HG03025 (cell line): Measurements from ENCODE around the gene ZAP70.

Experiments used
- ATAC-seq: cut with Tn5 transposase; IDR thresholded peaks from one replicate; pipeline ENCODE4 v1.9.1; 2021; ENCODE audit warnings: mild to moderate bottlenecking, moderate library complexity; ENCODE audit not compliant: unreplicated experiment, low FRiP score

The ZAP70 gene

DNA sequence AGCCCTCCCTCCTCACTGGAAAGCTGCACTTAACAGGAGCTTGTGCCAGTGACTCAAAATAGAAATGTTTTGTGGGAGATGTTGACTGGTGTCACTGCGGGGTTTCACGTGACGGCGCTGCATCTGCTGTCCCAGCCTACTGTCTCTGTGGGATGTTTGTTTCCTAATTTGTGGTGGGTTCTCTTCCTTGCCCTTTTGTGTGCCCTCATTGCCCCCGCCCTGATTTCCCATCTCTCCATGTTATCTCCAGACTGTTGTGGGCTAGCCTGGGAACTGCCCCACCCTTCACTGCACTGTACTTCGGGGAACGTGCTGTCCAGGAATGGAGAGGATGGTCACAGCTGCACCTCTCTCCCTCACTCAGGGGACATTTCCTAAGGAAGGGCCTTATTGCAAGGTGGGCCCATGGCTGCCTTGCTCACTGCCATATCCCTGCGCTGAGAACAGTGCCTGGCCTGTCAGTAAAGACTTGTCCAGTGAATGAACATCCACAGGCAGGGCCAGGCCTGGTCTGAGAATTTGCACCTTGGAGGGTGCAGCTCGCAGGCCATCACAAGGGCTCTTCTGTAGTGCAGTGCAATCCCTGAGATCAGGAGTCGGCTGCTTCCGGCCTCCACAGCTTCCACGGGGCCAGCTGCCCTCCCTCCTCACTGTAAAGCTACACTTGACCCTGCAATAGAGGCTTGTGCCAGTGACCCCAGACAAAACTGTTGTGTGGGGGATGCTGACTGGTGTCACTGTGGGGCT, 18.1 kb downstream of the ZAP70 start:
- ATAC-seq = no peak

DNA sequence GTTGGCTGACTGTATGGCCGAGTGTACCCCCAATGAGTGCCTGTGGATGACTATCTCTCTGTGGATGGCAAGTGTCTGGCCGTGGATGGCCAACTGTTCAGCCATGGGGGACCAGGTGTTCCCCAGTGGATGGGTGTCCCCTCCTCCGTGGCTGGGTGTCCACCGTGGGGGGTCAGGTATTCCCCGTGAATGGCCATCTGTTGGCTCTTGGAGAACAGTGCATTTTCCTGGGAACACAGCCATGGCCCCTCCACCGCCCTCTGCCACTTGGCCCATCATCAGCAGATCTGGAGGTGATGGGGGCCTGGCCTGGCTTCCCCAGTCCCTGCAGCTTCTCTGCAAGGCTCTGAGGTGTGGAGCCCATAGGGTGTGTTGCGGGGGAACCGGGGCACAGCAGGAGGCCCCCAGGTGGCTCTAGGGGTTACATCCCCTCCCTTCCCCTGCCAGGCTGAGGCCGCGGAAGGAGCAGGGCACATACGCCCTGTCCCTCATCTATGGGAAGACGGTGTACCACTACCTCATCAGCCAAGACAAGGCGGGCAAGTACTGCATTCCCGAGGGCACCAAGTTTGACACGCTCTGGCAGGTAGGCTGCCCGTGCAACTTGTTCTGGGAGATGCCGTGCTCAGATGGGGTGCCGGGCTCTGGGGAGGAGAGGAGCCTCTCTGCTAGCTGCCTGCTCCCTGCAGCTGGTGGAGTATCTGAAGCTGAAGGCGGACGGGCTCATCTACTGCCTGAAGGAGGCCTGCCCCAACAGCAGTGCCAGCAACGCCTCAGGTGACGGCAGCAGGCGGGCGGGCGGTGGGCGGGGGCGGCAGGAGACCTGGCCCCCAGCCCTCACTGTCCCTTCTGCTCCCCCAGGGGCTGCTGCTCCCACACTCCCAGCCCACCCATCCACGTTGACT, 19.3 kb downstream of the ZAP70 start:
- ATAC-seq = no peak

DNA sequence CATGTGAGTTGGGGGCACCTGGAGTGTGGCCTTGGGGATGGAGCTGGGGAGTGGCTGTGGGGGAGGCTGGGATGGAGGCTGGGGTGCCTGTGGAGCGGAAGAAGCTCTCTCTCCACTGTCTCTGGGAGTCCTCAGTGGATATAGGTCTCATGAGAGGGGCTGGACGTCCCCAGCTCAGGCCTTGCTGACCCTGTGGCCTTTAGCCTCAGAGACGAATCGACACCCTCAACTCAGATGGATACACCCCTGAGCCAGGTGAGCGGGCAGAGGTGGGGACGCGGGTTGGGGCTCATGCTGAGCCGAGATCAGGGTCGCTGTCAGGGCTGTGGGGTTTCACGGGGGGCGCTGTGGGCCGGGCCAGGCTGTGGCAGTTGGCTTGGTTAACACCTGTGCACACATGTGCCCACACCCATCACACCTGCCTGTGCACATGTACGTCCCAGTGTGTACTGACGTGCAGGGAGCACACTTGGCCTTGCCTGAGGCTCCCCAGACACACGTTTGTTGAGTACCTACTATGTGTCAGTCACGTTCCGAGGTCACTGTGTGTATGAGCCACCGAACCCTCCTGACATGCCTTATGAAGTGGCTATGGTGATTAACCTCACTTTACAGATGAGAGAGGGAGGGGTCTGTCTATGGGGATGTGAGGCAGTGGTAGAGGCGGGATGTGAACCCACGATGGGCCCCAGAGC, 20.1 kb downstream of the ZAP70 start:
- ATAC-seq = no peak

DNA sequence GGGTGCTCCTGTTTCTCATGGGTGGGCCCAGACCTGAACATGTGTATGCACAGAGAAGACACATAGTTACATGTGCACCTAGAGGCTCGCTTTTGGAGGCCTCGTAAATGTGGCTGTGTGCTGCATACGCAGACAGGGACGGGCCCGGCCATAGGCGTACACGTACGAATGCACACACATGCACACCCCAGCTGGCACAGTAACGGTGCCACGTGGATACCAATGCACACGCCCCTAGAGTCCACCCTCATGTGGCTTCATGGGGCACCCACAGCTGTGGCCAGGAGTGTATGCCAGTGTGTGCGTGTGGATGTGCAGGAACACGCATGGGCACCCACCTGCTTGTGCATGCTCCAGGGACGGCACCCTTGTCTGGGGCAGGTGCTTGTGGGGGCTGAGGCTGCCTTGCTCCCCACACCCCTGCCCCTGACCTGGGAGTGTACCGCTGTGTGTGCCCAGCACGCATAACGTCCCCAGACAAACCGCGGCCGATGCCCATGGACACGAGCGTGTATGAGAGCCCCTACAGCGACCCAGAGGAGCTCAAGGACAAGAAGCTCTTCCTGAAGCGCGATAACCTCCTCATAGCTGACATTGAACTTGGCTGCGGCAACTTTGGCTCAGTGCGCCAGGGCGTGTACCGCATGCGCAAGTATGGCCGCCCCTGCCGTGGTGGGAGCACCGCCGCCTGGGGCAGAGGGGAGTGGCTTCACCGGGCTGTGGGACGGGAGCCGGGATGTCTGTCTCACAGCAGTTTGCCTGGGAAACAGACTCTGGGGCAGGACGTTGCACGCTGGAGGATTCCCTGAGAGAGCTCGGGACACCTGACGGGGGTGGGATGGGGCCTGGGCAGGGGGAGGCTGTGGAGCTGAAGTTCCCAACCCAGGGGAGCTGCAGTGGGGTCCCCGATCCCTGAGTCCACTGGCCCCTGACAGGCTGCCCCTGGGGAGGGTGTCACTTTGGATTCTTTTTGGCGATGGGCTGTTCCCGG, 21.0 kb downstream of the ZAP70 start:
- ATAC-seq = no peak

DNA sequence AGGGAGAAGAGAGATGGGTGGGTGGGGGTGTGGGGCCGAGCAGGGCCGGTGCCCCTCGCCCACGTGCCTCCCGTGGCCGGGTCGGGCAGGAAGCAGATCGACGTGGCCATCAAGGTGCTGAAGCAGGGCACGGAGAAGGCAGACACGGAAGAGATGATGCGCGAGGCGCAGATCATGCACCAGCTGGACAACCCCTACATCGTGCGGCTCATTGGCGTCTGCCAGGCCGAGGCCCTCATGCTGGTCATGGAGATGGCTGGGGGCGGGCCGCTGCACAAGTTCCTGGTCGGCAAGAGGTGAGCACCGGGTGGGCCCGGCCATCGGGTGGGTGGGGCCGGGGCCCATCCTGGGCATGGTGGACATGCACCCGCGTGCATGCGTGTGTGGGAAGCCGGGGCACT, 21.8 kb downstream of the ZAP70 start:
- ATAC-seq = no peak

DNA sequence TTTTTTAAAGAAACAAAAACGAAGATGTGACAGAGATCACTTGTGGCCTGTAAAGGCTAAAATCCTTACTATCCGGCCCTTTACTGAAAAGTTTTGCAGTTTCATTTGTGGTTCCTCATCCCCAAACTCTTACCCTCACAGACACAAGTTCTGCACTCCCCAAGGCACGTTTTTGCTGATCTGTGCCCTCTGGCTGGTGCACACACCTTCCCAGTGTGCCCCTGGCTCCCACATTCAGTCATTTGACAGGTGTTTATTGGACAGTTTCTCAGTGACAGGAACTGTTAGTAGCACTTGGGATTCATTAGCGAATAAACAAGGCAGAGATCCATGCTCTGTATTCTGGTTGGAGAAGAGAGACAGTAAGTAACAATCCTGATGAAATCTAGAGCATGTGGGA, 22.8 kb downstream of the ZAP70 start:
- ATAC-seq = no peak

DNA sequence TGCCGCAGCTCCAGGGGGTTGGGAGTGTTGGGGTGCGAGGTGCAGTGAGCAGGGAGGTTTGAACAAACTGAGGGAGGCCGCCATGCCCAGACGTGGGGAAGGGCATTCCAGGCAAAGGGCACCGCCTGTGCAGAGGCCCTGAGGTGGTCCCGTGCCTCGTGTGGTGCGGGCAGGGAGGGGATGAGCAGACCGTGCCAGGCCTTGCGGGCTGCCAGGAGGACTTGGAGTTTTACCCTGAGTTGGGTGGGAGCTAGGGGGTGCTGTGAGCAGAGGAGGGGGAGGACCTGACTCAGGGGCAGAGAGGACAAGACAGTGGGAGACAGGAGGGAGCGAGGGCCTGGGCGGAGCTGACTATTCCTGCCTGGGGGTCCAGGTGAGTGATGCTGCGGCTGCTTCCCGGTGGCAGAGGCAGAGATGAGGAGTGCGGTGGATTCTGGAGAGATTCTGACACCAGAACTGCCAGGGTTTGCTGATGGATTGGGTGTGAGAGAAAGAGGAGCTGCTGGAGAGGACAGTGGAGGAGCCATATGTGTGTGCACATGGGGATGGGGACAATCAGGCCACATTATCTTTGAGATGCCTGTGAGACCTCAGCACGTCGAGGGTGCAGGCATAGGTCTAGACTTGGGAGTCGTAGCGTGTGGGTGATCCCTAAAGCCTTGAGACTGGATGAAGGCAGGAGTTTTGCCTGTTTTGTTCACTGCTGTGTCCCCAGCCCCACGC, 23.4 kb downstream of the ZAP70 start:
- no peak for ATAC-seq

DNA sequence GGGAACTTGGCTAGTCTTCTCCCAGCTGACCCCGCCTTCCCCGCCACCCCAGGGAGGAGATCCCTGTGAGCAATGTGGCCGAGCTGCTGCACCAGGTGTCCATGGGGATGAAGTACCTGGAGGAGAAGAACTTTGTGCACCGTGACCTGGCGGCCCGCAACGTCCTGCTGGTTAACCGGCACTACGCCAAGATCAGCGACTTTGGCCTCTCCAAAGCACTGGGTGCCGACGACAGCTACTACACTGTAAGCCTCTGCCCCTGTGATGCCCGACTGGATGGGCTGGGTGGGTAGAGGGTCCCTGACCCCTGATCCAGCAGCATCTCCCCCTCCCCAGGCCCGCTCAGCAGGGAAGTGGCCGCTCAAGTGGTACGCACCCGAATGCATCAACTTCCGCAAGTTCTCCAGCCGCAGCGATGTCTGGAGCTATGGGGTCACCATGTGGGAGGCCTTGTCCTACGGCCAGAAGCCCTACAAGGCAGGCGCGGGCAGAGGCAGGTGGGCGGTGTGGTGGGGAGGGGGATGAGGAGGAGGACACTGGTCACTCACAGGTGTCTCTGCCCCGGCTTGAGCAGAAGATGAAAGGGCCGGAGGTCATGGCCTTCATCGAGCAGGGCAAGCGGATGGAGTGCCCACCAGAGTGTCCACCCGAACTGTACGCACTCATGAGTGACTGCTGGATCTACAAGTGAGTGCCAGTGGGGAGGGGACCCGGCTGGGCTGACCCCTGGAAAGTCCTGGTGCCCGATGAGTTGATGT, 24.2 kb downstream of the ZAP70 start:
- ATAC-seq = no peak

DNA sequence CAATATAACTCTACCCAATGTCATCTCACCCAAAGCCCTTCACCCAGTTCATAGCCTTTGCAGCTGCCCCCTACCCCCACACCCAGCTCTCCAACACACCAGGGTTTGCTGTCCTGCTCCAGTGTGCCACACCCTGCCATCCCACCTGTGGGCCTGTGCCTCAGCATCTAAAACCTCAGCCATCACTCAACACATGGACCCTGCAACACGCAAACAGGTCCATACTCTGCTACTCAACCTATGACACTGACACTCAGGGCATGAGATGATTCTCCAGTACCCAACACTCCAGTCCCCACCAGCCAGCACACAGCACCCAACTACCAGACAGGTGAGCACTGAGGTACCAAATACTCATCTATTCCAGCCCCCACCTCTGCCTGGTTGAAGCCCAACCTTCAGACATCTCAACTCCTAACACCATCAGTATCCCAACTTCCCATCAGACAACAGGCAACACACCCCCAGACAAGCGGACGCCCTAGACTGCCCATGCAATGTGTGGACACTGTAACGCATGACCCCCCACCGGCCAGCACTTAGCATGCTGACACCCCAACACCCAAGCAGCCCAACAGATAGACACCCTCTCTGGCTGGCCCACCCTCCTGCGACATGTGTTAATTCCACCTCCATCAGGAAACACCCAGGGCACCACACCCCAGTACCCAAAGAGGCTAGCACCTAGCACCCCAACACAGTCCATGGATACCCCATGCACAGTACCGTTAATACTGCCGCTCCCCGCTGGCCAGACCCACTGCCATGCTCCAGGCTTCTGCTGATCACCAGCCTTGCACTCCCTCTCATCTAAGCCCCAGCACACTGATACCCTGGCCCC, 25.0 kb downstream of the ZAP70 start:
- no peak for ATAC-seq

DNA sequence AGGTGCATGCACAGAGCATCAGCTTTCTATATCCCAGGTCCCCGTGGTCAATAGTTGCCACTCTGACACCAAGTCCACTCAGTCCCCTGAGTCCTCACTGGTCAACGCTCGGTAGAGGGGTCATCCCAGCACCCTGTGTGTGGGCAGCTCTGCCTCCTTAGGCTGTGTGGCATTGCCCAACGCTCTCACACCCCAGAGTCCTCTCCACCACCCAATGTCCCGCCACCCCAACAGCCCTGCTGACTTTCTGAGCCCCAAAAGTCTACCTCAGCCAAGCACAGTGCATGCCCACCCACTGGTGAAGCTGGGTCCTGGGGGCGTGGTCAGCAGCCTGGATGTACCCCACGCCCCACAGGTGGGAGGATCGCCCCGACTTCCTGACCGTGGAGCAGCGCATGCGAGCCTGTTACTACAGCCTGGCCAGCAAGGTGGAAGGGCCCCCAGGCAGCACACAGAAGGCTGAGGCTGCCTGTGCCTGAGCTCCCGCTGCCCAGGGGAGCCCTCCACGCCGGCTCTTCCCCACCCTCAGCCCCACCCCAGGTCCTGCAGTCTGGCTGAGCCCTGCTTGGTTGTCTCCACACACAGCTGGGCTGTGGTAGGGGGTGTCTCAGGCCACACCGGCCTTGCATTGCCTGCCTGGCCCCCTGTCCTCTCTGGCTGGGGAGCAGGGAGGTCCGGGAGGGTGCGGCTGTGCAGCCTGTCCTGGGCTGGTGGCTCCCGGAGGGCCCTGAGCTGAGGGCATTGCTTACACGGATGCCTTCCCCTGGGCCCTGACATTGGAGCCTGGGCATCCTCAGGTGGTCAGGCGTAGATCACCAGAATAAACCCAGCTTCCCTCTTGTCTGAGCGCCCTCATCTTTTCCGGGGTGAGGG, 25.9 kb downstream of the ZAP70 start:
- no peak for ATAC-seq

DNA sequence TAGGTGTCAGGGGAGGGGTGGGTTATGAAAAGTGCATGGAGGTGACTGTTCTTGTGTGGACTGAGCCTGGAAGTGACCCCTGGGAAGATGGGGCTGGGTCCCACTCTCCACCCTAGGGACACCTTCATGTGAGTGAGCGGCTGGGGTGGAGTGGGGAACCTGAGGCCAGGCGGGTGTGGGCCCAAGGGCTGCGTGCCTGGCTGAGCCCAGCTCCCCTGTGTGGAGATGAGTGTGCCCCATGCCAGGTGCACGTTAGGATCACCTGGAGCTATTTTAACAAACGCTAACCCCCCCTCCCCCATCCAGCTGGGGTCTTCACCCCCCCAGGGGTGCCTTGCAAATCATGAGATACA, 26.5 kb downstream of the ZAP70 start:
- no peak for ATAC-seq

DNA sequence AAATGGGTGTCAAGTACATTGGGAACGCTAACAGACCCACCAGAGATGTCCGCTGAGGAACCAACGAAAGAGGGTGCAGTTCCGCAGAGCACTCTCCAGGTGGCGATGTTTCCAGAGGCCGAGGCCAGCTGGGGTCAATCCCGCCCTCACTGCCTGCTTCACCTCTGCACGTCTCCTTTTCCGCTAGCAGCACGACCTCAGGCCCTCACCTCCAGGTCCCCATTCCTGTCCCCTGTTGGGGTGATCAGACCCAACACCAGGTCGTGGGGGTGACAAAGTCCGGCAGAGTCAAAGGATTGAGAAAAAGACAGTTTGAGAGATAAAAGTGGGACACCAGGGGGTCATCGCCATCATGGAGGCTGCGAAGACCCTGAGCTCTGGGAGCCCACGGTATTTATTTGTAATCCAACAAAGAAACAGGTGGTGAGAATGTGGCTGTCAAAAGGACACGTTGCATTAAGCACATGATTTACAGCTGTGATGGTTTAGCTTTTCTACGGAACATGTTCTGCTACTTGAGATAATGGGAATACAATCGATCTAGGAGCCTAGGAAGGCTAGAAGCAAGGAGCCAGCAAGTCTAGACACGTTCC, 27.3 kb downstream of the ZAP70 start:
- ATAC-seq = no peak

DNA sequence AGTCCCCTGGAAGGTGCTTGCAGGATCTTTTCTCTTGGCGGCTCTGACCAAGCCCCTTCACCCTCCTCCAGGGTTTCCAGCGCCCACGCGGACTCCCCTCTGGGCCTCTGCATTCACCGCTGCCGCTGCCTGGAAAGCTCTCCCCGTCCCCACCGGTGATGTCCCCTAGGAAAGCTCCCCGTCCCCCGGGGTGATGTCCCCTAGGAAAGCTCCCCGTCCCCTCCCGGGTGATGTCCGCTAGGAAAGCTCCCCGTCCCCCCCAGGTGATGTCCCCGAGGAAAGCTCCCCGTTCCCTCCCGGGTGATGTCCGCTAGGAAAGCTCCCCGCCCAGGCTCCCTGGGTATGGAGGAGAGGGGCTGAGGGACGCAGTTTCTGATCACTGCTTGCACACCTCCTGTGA, 27.9 kb downstream of the ZAP70 start:
- no peak for ATAC-seq

DNA sequence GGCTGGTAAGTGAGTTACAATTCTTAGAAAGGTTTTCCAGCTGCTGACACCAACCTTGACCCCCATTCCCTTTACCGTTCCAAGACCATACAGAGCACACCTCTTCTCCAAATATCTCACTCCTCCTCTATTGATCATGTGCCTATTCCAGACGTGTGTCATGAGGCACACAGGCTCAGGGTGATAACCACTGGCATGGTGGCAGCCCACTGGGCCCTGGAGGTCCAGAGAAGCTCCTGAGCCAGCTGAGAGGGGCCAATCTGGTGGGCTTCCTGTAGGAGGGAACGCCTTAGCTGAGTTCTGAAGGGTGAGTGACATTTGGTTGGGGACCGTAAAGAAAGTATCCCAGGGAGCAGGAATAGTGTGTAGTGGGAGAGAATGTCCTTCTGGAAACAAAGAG, 28.3 kb downstream of the ZAP70 start:
- no peak for ATAC-seq

DNA sequence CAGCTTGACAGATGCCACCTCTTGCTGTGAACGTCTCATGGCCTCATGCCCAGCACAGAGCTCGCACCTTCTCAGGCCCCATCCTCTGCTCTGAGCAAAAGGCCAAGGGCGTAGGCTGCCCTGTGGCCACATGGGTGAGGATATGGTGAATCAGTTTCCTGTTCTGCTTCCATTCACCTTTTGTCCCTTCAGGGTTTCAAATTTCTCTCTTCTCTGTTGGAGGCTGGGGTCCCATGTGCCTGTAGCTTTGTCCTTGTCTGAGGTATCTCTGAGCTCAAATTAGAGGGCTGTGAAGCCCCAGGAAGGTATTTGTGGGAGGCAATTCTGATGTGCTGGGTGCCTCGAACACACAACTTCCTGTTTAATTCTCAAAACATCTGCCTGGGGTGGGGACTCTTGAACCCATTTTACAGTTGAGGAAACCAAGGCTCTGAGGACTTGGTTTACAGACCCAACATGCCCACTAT, 29.0 kb downstream of the ZAP70 start:
- ATAC-seq = no peak

DNA sequence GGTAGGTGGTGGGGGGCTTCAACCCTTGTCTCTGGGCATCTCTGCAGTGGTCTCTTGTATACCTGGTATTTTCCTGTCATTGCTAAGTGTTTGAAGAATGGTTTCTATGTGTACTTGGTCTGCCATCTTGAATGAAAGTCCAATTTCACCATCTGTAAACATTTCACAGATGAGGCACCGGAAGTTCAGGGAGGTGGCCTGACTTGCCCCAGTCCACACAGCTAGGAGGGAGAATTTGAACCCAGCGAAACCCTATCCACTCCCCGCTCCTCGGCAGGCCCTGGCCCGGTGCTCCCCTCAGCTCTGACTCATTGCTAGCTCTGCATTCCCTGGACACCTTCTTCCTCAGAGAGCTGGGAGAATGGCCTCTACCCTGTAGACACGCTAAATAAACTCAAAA, 30.5 kb downstream of the ZAP70 start:
- no peak for ATAC-seq
